ENCODE measurements around the gene CDH24.

CDH24 gene

GRCh38 chr14:23094666-23095195 lies 37.4 kb upstream of the CDH24 start, which contains the start of gene ACIN1:
ACIN1 (minus strand) TSS chr14:23095136; CDS start chr14:23095112, 24 bp downstream.
- TF ChIP-seq CTCF (IDR thresholded peaks at IDR 0.05; ENCODE audit: low read length) (no peak), EZH2 (IDR thresholded peaks at IDR 0.05; ENCODE audit: borderline replicate concordance, low read length) (no peak)
- Histone ChIP-seq H3K4me1 (ENCODE audit: insufficient read depth, low read length, severe bottlenecking) (peaks cover 25% of the 10 kb centered on the region), H3K36me3 (ENCODE audit: insufficient read depth, low read length) (peaks cover 66% of the 10 kb centered on the region)

DNA sequence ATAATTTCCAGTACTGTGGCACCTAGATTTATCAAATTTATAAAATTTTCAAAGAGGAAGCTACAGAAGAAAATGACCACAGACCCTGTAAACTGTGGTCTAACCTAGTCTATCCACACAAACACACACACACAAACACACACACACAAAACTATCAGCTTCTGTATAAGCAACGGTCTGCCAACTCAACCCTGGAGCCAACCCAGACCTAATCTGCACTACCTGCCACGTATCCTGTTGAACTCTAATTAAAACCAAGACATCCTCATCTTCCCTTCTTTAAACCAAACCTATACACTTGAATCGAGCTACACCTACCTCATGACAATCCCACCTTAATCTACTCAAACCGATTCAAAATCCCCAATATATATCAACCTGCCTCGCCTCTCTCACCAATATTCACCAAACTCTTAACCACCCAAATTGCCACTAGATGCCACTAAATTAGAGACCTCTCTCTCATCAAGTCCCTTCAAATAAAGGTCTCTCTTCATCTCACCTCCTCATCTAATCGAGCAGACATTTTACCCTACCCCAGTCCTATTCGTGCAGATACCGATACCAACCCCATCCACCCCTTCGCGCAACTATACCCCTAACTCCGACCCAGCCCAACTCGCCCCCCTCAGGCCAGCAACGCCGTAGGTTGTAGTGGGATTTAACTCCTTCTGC lies 36.8 kb upstream of the CDH24 start:
- no peaks in the 10 kb centered on the region for H4K20me1 ChIP-seq (ENCODE audit: insufficient read depth, low read length)
- peak overlapping the region; percentile 77 for H3K27ac ChIP-seq (ENCODE audit: low read depth, low read length, poor library complexity, severe bottlenecking)
- H3K4me2 ChIP-seq (ENCODE audit: low read length): peak overlapping the region; percentile 93
- peaks cover 25% of the 10 kb centered on the region for H3K4me1 ChIP-seq (ENCODE audit: insufficient read depth, low read length, severe bottlenecking)
- TF ChIP-seq CTCF (IDR thresholded peaks at IDR 0.05; ENCODE audit: low read length) (peak; percentile 59), EZH2 (IDR thresholded peaks at IDR 0.05; ENCODE audit: borderline replicate concordance, low read length) (no peak)
- H3K9me3 ChIP-seq (ENCODE audit: low read length): no peaks in the 10 kb centered on the region
- H3K27me3 ChIP-seq (ENCODE audit: insufficient read depth, low read length): no peaks in the 10 kb centered on the region
- peak overlapping the region; percentile 73 for H3K4me3 ChIP-seq (ENCODE audit: low read depth, low read length, poor library complexity, severe bottlenecking)
- H3K79me2 ChIP-seq (ENCODE audit: insufficient read depth, low read length): peaks cover 30% of the 10 kb centered on the region
- no peak overlapping the region for H2AFZ ChIP-seq (ENCODE audit: low read length)
- H3F3A ChIP-seq (ENCODE audit: insufficient read depth, low read length): no peaks in the 10 kb centered on the region
- no peaks in the 10 kb centered on the region for H3K9me2 ChIP-seq (ENCODE audit: low read depth, low read length)
- H3K9ac ChIP-seq (ENCODE audit: low read length): peak overlapping the region; percentile 83
- peaks cover 69% of the 10 kb centered on the region for H3K36me3 ChIP-seq (ENCODE audit: insufficient read depth, low read length)

More at GRCh38 chr14:23094666-23095195, 37.4 kb upstream of the CDH24 start, which contains the start of gene ACIN1:
- peak within 1 kb of the TSS; percentile 77 for H3K27ac ChIP-seq (ENCODE audit: low read depth, low read length, poor library complexity, severe bottlenecking)
- H3K9me3 ChIP-seq (ENCODE audit: low read length): no peaks in the 10 kb centered on the region
- no peaks in the 10 kb centered on the region for H3K9me2 ChIP-seq (ENCODE audit: low read depth, low read length)
- H4K20me1 ChIP-seq (ENCODE audit: insufficient read depth, low read length): no peaks in the 10 kb centered on the region
- H3K27me3 ChIP-seq (ENCODE audit: insufficient read depth, low read length): no peaks in the 10 kb centered on the region
- H3F3A ChIP-seq (ENCODE audit: insufficient read depth, low read length): no peaks in the 10 kb centered on the region
- H2AFZ ChIP-seq (ENCODE audit: low read length): no peak within 1 kb of the TSS
- peak within 1 kb of the TSS; percentile 83 for H3K9ac ChIP-seq (ENCODE audit: low read length)
- peak within 1 kb of the TSS; percentile 93 for H3K4me2 ChIP-seq (ENCODE audit: low read length)
- H3K79me2 ChIP-seq (ENCODE audit: insufficient read depth, low read length): peaks cover 30% of the 10 kb centered on the region
- peak within 1 kb of the TSS; percentile 73 for H3K4me3 ChIP-seq (ENCODE audit: low read depth, low read length, poor library complexity, severe bottlenecking)

GRCh38 chr14:23093526-23093925 lies 36.2 kb upstream of the CDH24 start:
- no peaks in the 10 kb centered on the region for H3F3A ChIP-seq (ENCODE audit: insufficient read depth, low read length)
- no peaks in the 10 kb centered on the region for H4K20me1 ChIP-seq (ENCODE audit: insufficient read depth, low read length)
- H2AFZ ChIP-seq (ENCODE audit: low read length): no peak overlapping the region
- no peaks in the 10 kb centered on the region for H3K9me2 ChIP-seq (ENCODE audit: low read depth, low read length)
- H3K4me2 ChIP-seq (ENCODE audit: low read length): peak overlapping the region; percentile 93
- no peaks in the 10 kb centered on the region for H3K27me3 ChIP-seq (ENCODE audit: insufficient read depth, low read length)
- peaks cover 30% of the 10 kb centered on the region for H3K79me2 ChIP-seq (ENCODE audit: insufficient read depth, low read length)
- peaks cover 25% of the 10 kb centered on the region for H3K4me1 ChIP-seq (ENCODE audit: insufficient read depth, low read length, severe bottlenecking)
- peak overlapping the region; percentile 73 for H3K4me3 ChIP-seq (ENCODE audit: low read depth, low read length, poor library complexity, severe bottlenecking)
- no peak overlapping the region for H3K27ac ChIP-seq (ENCODE audit: low read depth, low read length, poor library complexity, severe bottlenecking)
- H3K36me3 ChIP-seq (ENCODE audit: insufficient read depth, low read length): peaks cover 69% of the 10 kb centered on the region
- H3K9me3 ChIP-seq (ENCODE audit: low read length): no peaks in the 10 kb centered on the region
- TF ChIP-seq EZH2 (IDR thresholded peaks at IDR 0.05; ENCODE audit: borderline replicate concordance, low read length): no peak
- TF ChIP-seq CTCF (IDR thresholded peaks at IDR 0.05; ENCODE audit: low read length): no peak
- peak overlapping the region; percentile 83 for H3K9ac ChIP-seq (ENCODE audit: low read length)
